Measurements from ENCODE around the gene LMBRD1.

DNA sequence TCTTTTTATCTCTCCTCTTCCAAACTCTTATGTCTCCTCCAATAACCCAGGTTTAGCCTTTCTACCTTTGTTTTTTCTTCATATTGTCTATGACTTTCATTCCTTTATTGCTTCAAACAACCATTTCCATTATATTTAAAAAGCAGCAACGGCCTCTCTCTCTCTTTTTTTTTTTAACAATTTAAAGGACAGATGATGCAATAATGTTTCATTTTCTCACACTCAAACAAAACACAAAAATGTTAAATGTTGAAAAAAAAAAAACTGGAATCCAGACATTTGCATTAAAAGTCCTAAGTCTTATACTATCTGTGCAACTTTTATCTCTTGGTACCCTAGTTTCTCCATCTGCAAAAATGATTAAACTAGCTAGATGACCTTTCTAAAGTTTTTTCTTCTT lies 105.8 kb downstream of the LMBRD1 start:
- TF ChIP-seq, protein P1, sequence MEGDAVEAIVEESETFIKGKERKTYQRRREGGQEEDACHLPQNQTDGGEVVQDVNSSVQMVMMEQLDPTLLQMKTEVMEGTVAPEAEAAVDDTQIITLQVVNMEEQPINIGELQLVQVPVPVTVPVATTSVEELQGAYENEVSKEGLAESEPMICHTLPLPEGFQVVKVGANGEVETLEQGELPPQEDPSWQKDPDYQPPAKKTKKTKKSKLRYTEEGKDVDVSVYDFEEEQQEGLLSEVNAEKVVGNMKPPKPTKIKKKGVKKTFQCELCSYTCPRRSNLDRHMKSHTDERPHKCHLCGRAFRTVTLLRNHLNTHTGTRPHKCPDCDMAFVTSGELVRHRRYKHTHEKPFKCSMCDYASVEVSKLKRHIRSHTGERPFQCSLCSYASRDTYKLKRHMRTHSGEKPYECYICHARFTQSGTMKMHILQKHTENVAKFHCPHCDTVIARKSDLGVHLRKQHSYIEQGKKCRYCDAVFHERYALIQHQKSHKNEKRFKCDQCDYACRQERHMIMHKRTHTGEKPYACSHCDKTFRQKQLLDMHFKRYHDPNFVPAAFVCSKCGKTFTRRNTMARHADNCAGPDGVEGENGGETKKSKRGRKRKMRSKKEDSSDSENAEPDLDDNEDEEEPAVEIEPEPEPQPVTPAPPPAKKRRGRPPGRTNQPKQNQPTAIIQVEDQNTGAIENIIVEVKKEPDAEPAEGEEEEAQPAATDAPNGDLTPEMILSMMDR (IDR thresholded peaks at IDR 0.05; ENCODE audit: borderline replicate concordance, extremely low read depth, low read length, poor library complexity, severe bottlenecking), result no peak
- no peak for TF ChIP-seq EZH2 (IDR thresholded peaks at IDR 0.05; ENCODE audit: borderline replicate concordance, low read depth, low read length, severe bottlenecking)
